ENCODE measurements around the gene NPAS3.

NPAS3 gene

DNA sequence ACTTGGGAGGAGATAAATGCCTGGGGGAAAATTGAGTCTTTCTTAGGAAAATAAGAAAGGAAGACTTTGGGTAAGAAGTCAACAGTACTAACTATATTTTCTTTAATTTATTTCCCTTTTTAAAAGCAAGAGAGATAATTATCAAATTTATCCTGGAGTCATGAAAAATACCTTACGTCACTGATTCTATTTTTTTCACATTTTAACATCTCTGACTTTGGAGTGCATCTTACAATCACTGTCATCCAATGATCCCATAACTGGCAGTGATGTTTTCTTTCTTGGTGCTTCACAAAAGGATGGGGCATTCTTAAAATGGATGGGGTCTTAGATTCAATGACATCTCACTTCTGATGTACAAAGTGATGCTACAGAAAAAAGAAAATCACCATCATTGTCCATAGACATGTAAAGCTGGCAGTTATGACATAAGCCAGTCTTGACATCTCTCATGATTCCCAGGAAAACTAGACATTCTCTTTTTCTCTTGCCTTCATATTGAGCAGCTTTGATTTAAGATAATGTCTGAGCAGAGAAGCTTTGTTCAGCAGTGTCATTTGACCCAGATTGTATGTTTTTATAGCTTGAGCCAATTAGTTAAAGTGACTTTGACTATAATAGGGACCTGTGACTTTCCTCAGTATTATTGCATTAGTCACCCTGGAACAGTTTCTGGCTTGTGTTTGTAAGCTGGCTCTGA is 776.0 kb downstream of the NPAS3 start:
- DNase-seq (ENCODE audit: low spot score) = no peak

DNA sequence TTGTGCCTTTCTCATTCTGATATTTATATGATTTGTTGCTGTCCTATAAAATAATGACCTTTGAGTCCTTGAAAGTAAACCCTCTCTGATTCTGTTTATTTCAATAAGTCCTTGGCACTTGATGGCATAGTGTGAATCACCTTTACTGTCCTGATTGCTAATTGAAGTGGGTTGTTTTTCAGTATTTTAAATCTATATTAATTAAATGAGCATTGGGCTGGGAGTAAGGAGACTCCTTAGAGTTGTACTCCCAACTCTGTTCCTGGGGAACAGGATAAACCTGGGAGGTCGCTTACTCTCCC is 776.5 kb downstream of the NPAS3 start:
- no peak for DNase-seq (ENCODE audit: low spot score)

- DNase-seq (ENCODE audit: low spot score) = no peak
Observed at GRCh38 chr14:33716921-33717320, 778.2 kb downstream of the NPAS3 start.

DNA sequence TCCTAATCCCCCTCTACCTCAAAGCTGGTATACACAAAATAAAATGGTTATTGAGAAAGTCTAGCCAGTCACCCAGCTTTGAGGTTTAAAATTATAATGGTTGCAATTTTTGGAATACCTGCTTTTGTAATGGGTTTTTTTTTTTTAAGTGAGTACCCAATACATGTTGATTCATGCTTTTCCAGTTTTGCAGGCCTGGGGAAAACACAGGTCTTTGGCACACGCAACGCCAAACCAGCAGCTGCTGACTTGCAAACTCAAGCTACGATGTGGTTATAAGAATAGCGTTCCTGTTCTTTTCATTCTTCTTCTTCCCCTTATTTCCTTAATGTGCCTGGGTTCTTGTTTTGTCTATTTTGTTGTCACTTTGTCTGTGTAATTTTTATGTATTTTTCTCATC is 779.2 kb downstream of the NPAS3 start:
- no peak for DNase-seq (ENCODE audit: low spot score)

GRCh38 chr14:33720284-33720787 is 781.7 kb downstream of the NPAS3 start:
- no peak for DNase-seq (ENCODE audit: low spot score)

- no peak for DNase-seq (ENCODE audit: low spot score)
Observed at GRCh38 chr14:33726685-33727084, 788.0 kb downstream of the NPAS3 start.

GRCh38 chr14:33727606-33728005 is 788.9 kb downstream of the NPAS3 start:
- no peak for DNase-seq (ENCODE audit: low spot score)

GRCh38 chr14:33728010-33728498 is 789.4 kb downstream of the NPAS3 start:
- DNase-seq (ENCODE audit: low spot score) = no peak

- no peak for DNase-seq (ENCODE audit: low spot score)
Observed at GRCh38 chr14:33730156-33730555, 791.5 kb downstream of the NPAS3 start.

GRCh38 chr14:33732175-33732574 is 793.5 kb downstream of the NPAS3 start:
- DNase-seq (ENCODE audit: low spot score) = no peak

- DNase-seq (ENCODE audit: low spot score) = no peak
Observed at GRCh38 chr14:33733310-33733709, 794.6 kb downstream of the NPAS3 start.

- DNase-seq (ENCODE audit: low spot score) = no peak
Observed at GRCh38 chr14:33733721-33734120, 795.0 kb downstream of the NPAS3 start.

- DNase-seq (ENCODE audit: low spot score) = no peak
Observed at GRCh38 chr14:33734387-33734786, 795.7 kb downstream of the NPAS3 start.

GRCh38 chr14:33736299-33736825 is 797.7 kb downstream of the NPAS3 start:
- no peak for DNase-seq (ENCODE audit: low spot score)

DNA sequence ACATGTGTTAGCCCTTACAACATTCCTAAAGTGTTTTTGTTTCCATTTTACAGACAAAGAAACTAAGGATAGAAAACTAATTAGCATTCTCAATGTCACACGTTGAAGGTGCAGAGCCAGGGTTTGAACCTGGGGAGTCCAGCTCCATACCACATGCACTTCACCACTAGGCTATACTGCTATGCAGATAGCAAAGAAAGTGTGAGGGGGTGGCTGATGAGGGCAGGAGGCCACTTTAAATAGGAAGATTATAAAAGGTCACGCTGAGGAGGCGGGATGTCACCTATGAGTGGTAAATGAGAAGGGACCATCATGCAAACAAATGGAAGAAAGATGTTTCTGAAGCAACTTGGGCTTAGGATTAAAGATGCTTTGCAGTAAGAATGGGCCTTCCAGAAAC is 798.3 kb downstream of the NPAS3 start:
- no peak for DNase-seq (ENCODE audit: low spot score)

- no peak for DNase-seq (ENCODE audit: low spot score)
Observed at GRCh38 chr14:33737446-33737845, 798.8 kb downstream of the NPAS3 start.

- no peak for DNase-seq (ENCODE audit: low spot score)
Observed at GRCh38 chr14:33738029-33738428, 799.4 kb downstream of the NPAS3 start.

DNA sequence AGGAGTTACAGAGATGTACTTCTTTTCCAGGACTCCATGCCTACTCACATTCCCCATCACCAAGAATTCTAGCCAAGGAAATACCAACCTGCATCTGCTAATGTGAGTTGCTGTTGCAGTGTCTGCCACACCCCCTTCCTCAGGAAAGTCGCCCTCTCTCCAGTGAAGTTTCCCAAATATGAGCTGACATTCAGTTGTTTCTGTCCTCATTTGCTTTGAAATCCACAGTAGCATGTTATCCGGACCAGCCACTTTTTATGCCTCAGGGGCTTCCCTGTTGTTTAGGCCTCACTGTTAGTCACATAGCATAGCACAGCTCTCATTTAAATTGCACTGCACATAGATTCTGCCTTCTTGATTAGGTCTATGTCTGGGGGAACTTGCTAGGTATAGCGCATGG is 799.8 kb downstream of the NPAS3 start:
- no peak for DNase-seq (ENCODE audit: low spot score)

GRCh38 chr14:33740531-33740930 is 801.9 kb downstream of the NPAS3 start:
- DNase-seq (ENCODE audit: low spot score) = no peak

GRCh38 chr14:33742166-33742565 is 803.5 kb downstream of the NPAS3 start:
- no peak for DNase-seq (ENCODE audit: low spot score)

- DNase-seq (ENCODE audit: low spot score) = no peak
Observed at GRCh38 chr14:33745163-33745562, 806.5 kb downstream of the NPAS3 start.

DNA sequence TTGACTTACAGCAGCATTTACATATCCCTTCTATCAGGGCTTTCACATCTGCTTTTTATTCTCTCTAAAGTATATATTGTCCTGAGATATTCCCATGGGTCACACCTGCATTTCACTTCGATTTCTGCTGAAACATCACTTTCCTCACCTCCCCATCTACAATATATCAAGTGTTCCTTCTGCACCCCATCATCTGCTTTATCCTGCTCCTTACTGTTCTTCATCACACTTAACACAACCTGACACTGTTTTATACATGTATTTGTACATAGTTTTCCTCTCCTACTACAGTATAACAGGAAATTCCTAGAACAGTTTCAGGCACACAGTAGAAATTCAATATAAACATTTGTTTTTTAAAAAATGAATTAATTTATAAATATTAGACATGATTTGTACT is 809.1 kb downstream of the NPAS3 start:
- no peak for DNase-seq (ENCODE audit: low spot score)

- DNase-seq (ENCODE audit: low spot score) = peak; percentile 17
Observed at GRCh38 chr14:33754261-33754660, 815.6 kb downstream of the NPAS3 start.

DNA sequence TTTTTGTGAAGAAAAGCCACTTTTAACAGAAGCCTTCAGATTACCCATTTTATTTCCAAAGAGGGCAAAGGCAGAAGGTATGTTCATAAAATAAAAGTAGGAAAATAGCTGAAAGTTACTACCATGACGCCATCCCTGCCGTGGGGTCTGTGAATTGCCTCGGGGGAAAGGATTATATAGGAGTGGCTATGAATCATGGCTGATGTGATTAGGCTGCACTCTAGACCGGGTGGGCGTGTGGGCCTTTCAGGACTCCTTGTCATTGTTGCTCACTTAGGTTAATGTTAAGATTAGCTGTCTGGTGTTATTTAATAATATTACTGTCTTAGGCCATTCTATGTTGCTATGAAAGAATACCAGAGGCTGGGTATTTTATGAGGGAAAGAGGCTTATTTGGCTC is 816.7 kb downstream of the NPAS3 start:
- DNase-seq (ENCODE audit: low spot score) = no peak

Data from iPS-NIHi11 (cell line).